DND-41 (cell line): ENCODE measurements around the gene KPTN.
A peak's percentile ranks its signal among the peaks of the same experiment; 100 is the strongest.

Experiments used
- ATAC-seq: fragments of 200-7000 bp; cut with Tn5 transposase; 3 replicates; pipeline ENCODE4 v1.9.1; 2021; ENCODE audit warnings: low read depth; ENCODE audit not compliant: insufficient read depth
- DNase-seq: peaks from one replicate; pipeline ENCODE4 v3.0.0-alpha.2; 2020
- H2AFZ ChIP-seq: 2 replicates; pipeline ENCODE4 v1.6.0; 2012; ENCODE audit warnings: low read depth, low read length
- H3K27ac ChIP-seq: 2 replicates; pipeline ENCODE4 v1.5.1; 2012; ENCODE audit warnings: low read length, inconsistent platforms
- H3K27me3 ChIP-seq: fragments of 200-600 bp; sonication (generic); 2 replicates; pipeline ENCODE4 v1.6.0; 2012; ENCODE audit warnings: low read length, mild to moderate bottlenecking, inconsistent platforms; ENCODE audit not compliant: insufficient read depth, poor library complexity
- H3K36me3 ChIP-seq: 2 replicates; pipeline ENCODE4 v1.5.1; 2012; ENCODE audit warnings: low read length, inconsistent platforms; ENCODE audit not compliant: insufficient read depth
- H3K4me1 ChIP-seq: 2 replicates; pipeline ENCODE4 v1.5.1; 2012; ENCODE audit warnings: mild to moderate bottlenecking, low read length; ENCODE audit not compliant: insufficient read depth
- H3K4me2 ChIP-seq: 2 replicates; pipeline ENCODE4 v1.6.0; 2012; ENCODE audit warnings: mild to moderate bottlenecking, moderate library complexity, low read length, inconsistent platforms; ENCODE audit not compliant: insufficient read depth
- H3K4me3 ChIP-seq, 2 experiments: fragments of 200-600 bp in 1 of 2; shearing (Covaris generic) in 1 of 2; 2 replicates each; pipeline ENCODE4 v1.5.1; 2012 to 2016; ENCODE audit warnings: inconsistent platforms in 2 of 2, low read length in 2 of 2, mild to moderate bottlenecking in 2 of 2, low read depth in 1 of 2, moderate library complexity in 1 of 2
- H3K79me2 ChIP-seq: 2 replicates; pipeline ENCODE4 v1.6.0; 2012; ENCODE audit warnings: low read length, inconsistent platforms; ENCODE audit not compliant: insufficient read depth
- H3K9ac ChIP-seq: 2 replicates; pipeline ENCODE4 v1.6.0; 2012; ENCODE audit warnings: low read depth, mild to moderate bottlenecking, inconsistent platforms, low read length, moderate library complexity
- H3K9me3 ChIP-seq: 2 replicates; pipeline ENCODE4 v1.5.1; 2012; ENCODE audit warnings: low read length, moderate library complexity, mild to moderate bottlenecking, inconsistent platforms; ENCODE audit not compliant: insufficient read depth, severe bottlenecking
- H4K20me1 ChIP-seq: 2 replicates; pipeline ENCODE4 v1.6.0; 2012; ENCODE audit warnings: low read length; ENCODE audit not compliant: insufficient read depth
- CTCF ChIP-seq: IDR thresholded peaks from 2 replicates; pipeline ENCODE4 v1.5.1; 2012; ENCODE audit warnings: borderline replicate concordance, low read length, moderate library complexity, mild to moderate bottlenecking; ENCODE audit not compliant: poor library complexity, severe bottlenecking; ENCODE audit errors: extremely low read depth
- EZH2 ChIP-seq: IDR thresholded peaks from 3 replicates; pipeline ENCODE4 v1.6.1; 2012; ENCODE audit warnings: borderline replicate concordance, low read depth, mild to moderate bottlenecking, moderate library complexity, low read length, inconsistent platforms; ENCODE audit not compliant: severe bottlenecking

KPTN gene

GRCh38 chr19:47432091-47432490 lies 51.9 kb downstream of the KPTN start:
- no peaks in the 10 kb centered on the region for H3K79me2 ChIP-seq

GRCh38 chr19:47430041-47430802 lies 53.8 kb downstream of the KPTN start:
- H2AFZ ChIP-seq = no peak overlapping the region
- no peaks in the 10 kb centered on the region for H3K9me3 ChIP-seq
- H3K4me1 ChIP-seq = peaks cover 26% of the 10 kb centered on the region
- H3K4me2 ChIP-seq = no peak overlapping the region
- TF ChIP-seq EZH2 (no peak), CTCF (no peak)
- no peak overlapping the region for H3K9ac ChIP-seq
- ATAC-seq = no peak
- no peak overlapping the region for H3K27ac ChIP-seq
- peaks cover 7% of the 10 kb centered on the region; the same call in 1 of the 2 replicates for H4K20me1 ChIP-seq
- H3K36me3 ChIP-seq = no peaks in the 10 kb centered on the region
- no peaks in the 10 kb centered on the region for H3K27me3 ChIP-seq
- no peak for DNase-seq
- no peaks in the 10 kb centered on the region for H3K79me2 ChIP-seq
- H3K4me3 ChIP-seq = no peak overlapping the region

More at GRCh38 chr19:47432091-47432490, 51.9 kb downstream of the KPTN start:
- Histone ChIP-seq H3K27ac (no peak overlapping the region), H3K4me1 (peaks cover 33% of the 10 kb centered on the region), H3K9ac (no peak overlapping the region), H3K4me3 (no peak overlapping the region), H3K27me3 (no peaks in the 10 kb centered on the region), H4K20me1 (peaks cover 17% of the 10 kb centered on the region), H3K36me3 (no peaks in the 10 kb centered on the region), H3K9me3 (no peaks in the 10 kb centered on the region), H2AFZ (no peak overlapping the region), H3K4me2 (no peak overlapping the region)
- TF ChIP-seq EZH2 (no peak), CTCF (no peak)
- no peak for DNase-seq
- no peak for ATAC-seq

GRCh38 chr19:47429140-47429793 lies 54.8 kb downstream of the KPTN start:
- no peak overlapping the region for H3K4me3 ChIP-seq
- H3K4me2 ChIP-seq = peak overlapping the region; percentile 59; the same call in 1 of the 2 replicates
- peaks cover 7% of the 10 kb centered on the region; the same call in 1 of the 2 replicates for H4K20me1 ChIP-seq
- no peaks in the 10 kb centered on the region for H3K36me3 ChIP-seq
- no peak for DNase-seq
- H3K79me2 ChIP-seq = no peaks in the 10 kb centered on the region
- no peak for ATAC-seq
- no peak overlapping the region for H3K9ac ChIP-seq
- TF ChIP-seq EZH2 = no peak
- no peak for TF ChIP-seq CTCF
- no peaks in the 10 kb centered on the region for H3K9me3 ChIP-seq
- H3K27me3 ChIP-seq = no peaks in the 10 kb centered on the region
- H3K27ac ChIP-seq = no peak overlapping the region
- peaks cover 21% of the 10 kb centered on the region for H3K4me1 ChIP-seq
- no peak overlapping the region for H2AFZ ChIP-seq
